ENCODE measurements around the gene MATN4. TPM values are rescaled to one million over a fixed set of nuclear protein-coding genes. Genes with fewer than 3 reads are reported as not detected.
A peak's percentile ranks its signal among the peaks of the same experiment; 100 is the strongest.

MATN4 gene
- total and polyA plus RNA-seq, 2 of the 13 experiments (the other 11 are each of a cell fraction or from before 2014, with no cell fraction given), result not detected

DNA sequence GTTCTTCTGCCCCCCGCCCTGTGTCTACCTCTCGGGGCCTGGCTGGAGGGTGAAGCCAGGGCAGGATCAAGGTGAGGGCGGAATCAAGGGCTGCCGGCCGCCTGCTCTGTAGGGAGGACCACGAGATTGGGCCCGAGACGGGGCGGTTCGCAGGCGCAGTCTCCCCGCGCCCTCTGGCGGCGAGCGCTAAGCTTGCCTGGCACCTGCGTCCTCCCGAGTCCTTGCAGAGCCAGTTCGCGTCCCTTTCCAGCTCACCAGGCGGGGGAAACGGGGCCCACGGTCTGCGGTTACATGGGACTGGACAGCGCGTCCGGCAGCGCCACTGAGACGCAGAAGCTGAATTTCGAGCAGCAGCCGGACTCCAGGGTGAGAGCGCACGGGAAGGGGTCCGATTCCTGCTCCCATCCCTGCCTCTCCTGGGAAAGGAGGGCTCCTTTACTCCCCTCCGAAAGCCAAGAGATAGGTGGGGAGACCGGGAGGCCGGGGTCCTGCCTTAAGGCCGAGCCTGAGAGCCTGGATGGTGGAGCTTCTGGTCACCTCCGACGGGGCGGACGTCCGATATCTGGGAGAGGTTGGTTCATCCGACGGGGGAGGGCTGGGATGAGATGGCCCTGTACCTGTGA is 3.6 kb upstream of the MATN4 start (continued):
- TF ChIP-seq KAT7 (CRISPR knock-in tag; IDR thresholded peaks at IDR 0.05; ENCODE audit: borderline replicate concordance), result no peak
- TF ChIP-seq ZNF350 (CRISPR knock-in tag; IDR thresholded peaks at IDR 0.05; ENCODE audit: borderline replicate concordance, low read depth), result no peak
- TF ChIP-seq, protein P1, sequence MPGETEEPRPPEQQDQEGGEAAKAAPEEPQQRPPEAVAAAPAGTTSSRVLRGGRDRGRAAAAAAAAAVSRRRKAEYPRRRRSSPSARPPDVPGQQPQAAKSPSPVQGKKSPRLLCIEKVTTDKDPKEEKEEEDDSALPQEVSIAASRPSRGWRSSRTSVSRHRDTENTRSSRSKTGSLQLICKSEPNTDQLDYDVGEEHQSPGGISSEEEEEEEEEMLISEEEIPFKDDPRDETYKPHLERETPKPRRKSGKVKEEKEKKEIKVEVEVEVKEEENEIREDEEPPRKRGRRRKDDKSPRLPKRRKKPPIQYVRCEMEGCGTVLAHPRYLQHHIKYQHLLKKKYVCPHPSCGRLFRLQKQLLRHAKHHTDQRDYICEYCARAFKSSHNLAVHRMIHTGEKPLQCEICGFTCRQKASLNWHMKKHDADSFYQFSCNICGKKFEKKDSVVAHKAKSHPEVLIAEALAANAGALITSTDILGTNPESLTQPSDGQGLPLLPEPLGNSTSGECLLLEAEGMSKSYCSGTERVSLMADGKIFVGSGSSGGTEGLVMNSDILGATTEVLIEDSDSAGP (CRISPR knock-in tag; IDR thresholded peaks at IDR 0.05; ENCODE audit: borderline replicate concordance), result peak; percentile 53
- TF ChIP-seq NFIB (CRISPR knock-in tag; IDR thresholded peaks at IDR 0.05; ENCODE audit: borderline replicate concordance), result no peak
- no peak for TF ChIP-seq ZNF260 (CRISPR knock-in tag; IDR thresholded peaks at IDR 0.05; ENCODE audit: borderline replicate concordance, low read depth)
- TF ChIP-seq, protein P2, sequence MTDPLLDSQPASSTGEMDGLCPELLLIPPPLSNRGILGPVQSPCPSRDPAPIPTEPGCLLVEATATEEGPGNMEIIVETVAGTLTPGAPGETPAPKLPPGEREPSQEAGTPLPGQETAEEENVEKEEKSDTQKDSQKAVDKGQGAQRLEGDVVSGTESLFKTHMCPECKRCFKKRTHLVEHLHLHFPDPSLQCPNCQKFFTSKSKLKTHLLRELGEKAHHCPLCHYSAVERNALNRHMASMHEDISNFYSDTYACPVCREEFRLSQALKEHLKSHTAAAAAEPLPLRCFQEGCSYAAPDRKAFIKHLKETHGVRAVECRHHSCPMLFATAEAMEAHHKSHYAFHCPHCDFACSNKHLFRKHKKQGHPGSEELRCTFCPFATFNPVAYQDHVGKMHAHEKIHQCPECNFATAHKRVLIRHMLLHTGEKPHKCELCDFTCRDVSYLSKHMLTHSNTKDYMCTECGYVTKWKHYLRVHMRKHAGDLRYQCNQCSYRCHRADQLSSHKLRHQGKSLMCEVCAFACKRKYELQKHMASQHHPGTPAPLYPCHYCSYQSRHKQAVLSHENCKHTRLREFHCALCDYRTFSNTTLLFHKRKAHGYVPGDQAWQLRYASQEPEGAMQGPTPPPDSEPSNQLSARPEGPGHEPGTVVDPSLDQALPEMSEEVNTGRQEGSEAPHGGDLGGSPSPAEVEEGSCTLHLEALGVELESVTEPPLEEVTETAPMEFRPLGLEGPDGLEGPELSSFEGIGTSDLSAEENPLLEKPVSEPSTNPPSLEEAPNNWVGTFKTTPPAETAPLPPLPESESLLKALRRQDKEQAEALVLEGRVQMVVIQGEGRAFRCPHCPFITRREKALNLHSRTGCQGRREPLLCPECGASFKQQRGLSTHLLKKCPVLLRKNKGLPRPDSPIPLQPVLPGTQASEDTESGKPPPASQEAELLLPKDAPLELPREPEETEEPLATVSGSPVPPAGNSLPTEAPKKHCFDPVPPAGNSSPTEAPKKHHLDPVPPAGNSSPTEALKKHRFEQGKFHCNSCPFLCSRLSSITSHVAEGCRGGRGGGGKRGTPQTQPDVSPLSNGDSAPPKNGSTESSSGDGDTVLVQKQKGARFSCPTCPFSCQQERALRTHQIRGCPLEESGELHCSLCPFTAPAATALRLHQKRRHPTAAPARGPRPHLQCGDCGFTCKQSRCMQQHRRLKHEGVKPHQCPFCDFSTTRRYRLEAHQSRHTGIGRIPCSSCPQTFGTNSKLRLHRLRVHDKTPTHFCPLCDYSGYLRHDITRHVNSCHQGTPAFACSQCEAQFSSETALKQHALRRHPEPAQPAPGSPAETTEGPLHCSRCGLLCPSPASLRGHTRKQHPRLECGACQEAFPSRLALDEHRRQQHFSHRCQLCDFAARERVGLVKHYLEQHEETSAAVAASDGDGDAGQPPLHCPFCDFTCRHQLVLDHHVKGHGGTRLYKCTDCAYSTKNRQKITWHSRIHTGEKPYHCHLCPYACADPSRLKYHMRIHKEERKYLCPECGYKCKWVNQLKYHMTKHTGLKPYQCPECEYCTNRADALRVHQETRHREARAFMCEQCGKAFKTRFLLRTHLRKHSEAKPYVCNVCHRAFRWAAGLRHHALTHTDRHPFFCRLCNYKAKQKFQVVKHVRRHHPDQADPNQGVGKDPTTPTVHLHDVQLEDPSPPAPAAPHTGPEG (CRISPR knock-in tag; IDR thresholded peaks at IDR 0.05), result no peak
- TF ChIP-seq, protein P3, sequence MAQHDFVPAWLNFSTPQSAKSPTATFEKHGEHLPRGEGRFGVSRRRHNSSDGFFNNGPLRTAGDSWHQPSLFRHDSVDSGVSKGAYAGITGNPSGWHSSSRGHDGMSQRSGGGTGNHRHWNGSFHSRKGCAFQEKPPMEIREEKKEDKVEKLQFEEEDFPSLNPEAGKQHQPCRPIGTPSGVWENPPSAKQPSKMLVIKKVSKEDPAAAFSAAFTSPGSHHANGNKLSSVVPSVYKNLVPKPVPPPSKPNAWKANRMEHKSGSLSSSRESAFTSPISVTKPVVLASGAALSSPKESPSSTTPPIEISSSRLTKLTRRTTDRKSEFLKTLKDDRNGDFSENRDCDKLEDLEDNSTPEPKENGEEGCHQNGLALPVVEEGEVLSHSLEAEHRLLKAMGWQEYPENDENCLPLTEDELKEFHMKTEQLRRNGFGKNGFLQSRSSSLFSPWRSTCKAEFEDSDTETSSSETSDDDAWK (CRISPR knock-in tag; IDR thresholded peaks at IDR 0.05), result no peak
- TF ChIP-seq, protein P4, sequence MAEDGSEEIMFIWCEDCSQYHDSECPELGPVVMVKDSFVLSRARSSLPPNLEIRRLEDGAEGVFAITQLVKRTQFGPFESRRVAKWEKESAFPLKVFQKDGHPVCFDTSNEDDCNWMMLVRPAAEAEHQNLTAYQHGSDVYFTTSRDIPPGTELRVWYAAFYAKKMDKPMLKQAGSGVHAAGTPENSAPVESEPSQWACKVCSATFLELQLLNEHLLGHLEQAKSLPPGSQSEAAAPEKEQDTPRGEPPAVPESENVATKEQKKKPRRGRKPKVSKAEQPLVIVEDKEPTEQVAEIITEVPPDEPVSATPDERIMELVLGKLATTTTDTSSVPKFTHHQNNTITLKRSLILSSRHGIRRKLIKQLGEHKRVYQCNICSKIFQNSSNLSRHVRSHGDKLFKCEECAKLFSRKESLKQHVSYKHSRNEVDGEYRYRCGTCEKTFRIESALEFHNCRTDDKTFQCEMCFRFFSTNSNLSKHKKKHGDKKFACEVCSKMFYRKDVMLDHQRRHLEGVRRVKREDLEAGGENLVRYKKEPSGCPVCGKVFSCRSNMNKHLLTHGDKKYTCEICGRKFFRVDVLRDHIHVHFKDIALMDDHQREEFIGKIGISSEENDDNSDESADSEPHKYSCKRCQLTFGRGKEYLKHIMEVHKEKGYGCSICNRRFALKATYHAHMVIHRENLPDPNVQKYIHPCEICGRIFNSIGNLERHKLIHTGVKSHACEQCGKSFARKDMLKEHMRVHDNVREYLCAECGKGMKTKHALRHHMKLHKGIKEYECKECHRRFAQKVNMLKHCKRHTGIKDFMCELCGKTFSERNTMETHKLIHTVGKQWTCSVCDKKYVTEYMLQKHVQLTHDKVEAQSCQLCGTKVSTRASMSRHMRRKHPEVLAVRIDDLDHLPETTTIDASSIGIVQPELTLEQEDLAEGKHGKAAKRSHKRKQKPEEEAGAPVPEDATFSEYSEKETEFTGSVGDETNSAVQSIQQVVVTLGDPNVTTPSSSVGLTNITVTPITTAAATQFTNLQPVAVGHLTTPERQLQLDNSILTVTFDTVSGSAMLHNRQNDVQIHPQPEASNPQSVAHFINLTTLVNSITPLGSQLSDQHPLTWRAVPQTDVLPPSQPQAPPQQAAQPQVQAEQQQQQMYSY (CRISPR knock-in tag; IDR thresholded peaks at IDR 0.05), result no peak
- TF ChIP-seq FOXO1 (CRISPR knock-in tag; IDR thresholded peaks at IDR 0.05), result 0 out of 2 replicates have a peak, but pooled peaks have one; percentile 19
- no peak for TF ChIP-seq ZNF343 (CRISPR knock-in tag; IDR thresholded peaks at IDR 0.05)
- peak; percentile 48; the same call in 1 of the 2 replicates for TF ChIP-seq ZNF598 (CRISPR knock-in tag; IDR thresholded peaks at IDR 0.05; ENCODE audit: borderline replicate concordance)
- TF ChIP-seq ZNF605 (CRISPR knock-in tag; IDR thresholded peaks at IDR 0.05), result no peak
- TF ChIP-seq MTA1 (CRISPR knock-in tag; IDR thresholded peaks at IDR 0.05; ENCODE audit: borderline replicate concordance), result peak; percentile 67; the same call in 1 of the 2 replicates
- no peak for TF ChIP-seq SMARCC2 (IDR thresholded peaks at IDR 0.05)
- peak; percentile 23 for TF ChIP-seq U2AF1 (optimal IDR thresholded peaks at IDR 0.05; ENCODE audit: low read depth, low read length)
- no peak for TF ChIP-seq JDP2 (CRISPR knock-in tag; IDR thresholded peaks at IDR 0.05; ENCODE audit: borderline replicate concordance)
- TF ChIP-seq PITX1 (CRISPR knock-in tag; IDR thresholded peaks at IDR 0.05), result peak; percentile 62; the same call in 1 of the 2 replicates
